Measurements from ENCODE around the gene LHX4. TPM values are rescaled to one million over a fixed set of nuclear protein-coding genes. Genes with fewer than 3 reads are reported as not detected.

The LHX4 gene
- total and polyA plus RNA-seq, 2 of the 8 experiments (the other 6 are each of a cell fraction or from before 2014, with no cell fraction given): 0.85 to 4.9 TPM

- FAIRE-seq (no peak), DNase-seq (ENCODE audit: low read depth in 1 of 2, low spot score in 2 of 2) (no peak)
- H3K27ac ChIP-seq (ENCODE audit: low read depth, low read length): no peak overlapping the region
- CTCF ChIA-PET (ENCODE audit: partially characterized antibody): interaction anchor here (0.8 to 14.4 kb wide), 10 partner anchors 10 to 284 kb away, joined by 3 to 160 read pairs (median 6); no protein-coding TSS in a partner anchor
- WGBS, 2 experiments (ENCODE audit: extremely low coverage in 1 of 2, insufficient coverage in 1 of 2, insufficient read length in 1 of 2, insufficient replicate concordance in 2 of 2, low coverage in 1 of 2, low lambda C conversion rate in 2 of 2, missing lambda C conversion rate in 1 of 2): 87% methylated on average over 5 of the region's 5 CpGs; no CpG with 5 or more reads in 1 of the 2 experiments
- no peak overlapping the region for H2BK120ac ChIP-seq (replicated peaks; ENCODE audit: low read depth, low read length)
- H4K8ac ChIP-seq (ENCODE audit: extremely low read depth, insufficient read depth, low read length): no peak overlapping the region; the same call in 1 of the 2 replicates
- H2AFZ ChIP-seq (ENCODE audit: low read length): no peak overlapping the region
- no peaks in the 10 kb centered on the region for H3K79me1 ChIP-seq (ENCODE audit: low read depth, low read length)
- no peaks in the 10 kb centered on the region for H3K79me2 ChIP-seq (ENCODE audit: control insufficient read depth in 1 of 2, insufficient read depth in 2 of 2, low read length in 2 of 2)
- no peak overlapping the region for H4K5ac ChIP-seq (ENCODE audit: insufficient read length, low read depth, low read length)
- no peaks in the 10 kb centered on the region for H3K9me3 ChIP-seq (ENCODE audit: insufficient read depth in 2 of 2, low read depth in 1 of 2, low read length in 1 of 2)
- H3K4ac ChIP-seq (replicated peaks; ENCODE audit: insufficient read length, low read depth, low read length): no peak overlapping the region
- no peak overlapping the region for H2BK15ac ChIP-seq (ENCODE audit: low read length)
- no peak overlapping the region for H2BK5ac ChIP-seq (ENCODE audit: low read depth, low read length)
- H2AK5ac ChIP-seq (ENCODE audit: low read depth, low read length): no peak overlapping the region
- no peak overlapping the region for H3K4me3 ChIP-seq (ENCODE audit: extremely low read depth in 1 of 4, insufficient read depth in 2 of 4, low read depth in 3 of 4, low read length in 4 of 4)
- no peaks in the 10 kb centered on the region for H3K23me2 ChIP-seq (ENCODE audit: low read depth, low read length)
- H3K23ac ChIP-seq (ENCODE audit: insufficient read length): no peak overlapping the region
- no peaks in the 10 kb centered on the region for H3K27me3 ChIP-seq (replicated peaks in 1 of 4; ENCODE audit: control insufficient read depth in 3 of 4, extremely low read depth in 1 of 4, insufficient read depth in 3 of 4, low read length in 3 of 4)
- H2BK20ac ChIP-seq (ENCODE audit: low read length): no peak overlapping the region
- H3K9ac ChIP-seq (replicated peaks in 1 of 4; ENCODE audit: extremely low read depth in 1 of 4, low read depth in 3 of 4, low read length in 3 of 4): no peak overlapping the region
- no peak overlapping the region for H3K56ac ChIP-seq (replicated peaks; ENCODE audit: insufficient read length, low read depth, low read length)
- H4K91ac ChIP-seq (replicated peaks; ENCODE audit: insufficient read length, low read length): no peak overlapping the region
- POLR2A ChIA-PET (ENCODE audit: partially characterized antibody): interaction anchor here (1.2 to 2.1 kb wide), 3 partner anchors 11 to 28 kb away, joined by 4 to 7 read pairs (median 4); no protein-coding TSS in a partner anchor
- H3K4me1 ChIP-seq (replicated peaks in 1 of 4; ENCODE audit: control insufficient read depth in 3 of 4, insufficient read depth in 4 of 4, low read length in 3 of 4): peaks cover 0 to 1% (median 0%) of the 10 kb centered on the region in 4 experiments; a peak in 1 of 7 replicates
- H3K36me3 ChIP-seq (ENCODE audit: control insufficient read depth in 2 of 4, insufficient read depth in 4 of 4, low read length in 3 of 4): peaks cover 2 to 9% (median 6%) of the 10 kb centered on the region in 4 experiments; a peak in 4 of 8 replicates
- H4K20me1 ChIP-seq (replicated peaks in 1 of 2; ENCODE audit: control insufficient read depth in 1 of 2, insufficient read depth in 2 of 2, low read length in 2 of 2): peaks cover 4 to 9% of the 10 kb centered on the region in 2 experiments
- H2BK12ac ChIP-seq (ENCODE audit: low read depth, low read length): no peak overlapping the region
- H3K18ac ChIP-seq (ENCODE audit: extremely low read depth, low read length): no peak overlapping the region
- no peak overlapping the region for H3K4me2 ChIP-seq (ENCODE audit: insufficient read depth in 1 of 2, low read depth in 2 of 2, low read length in 2 of 2)
- no peak for TF ChIP-seq CBX5 (IDR thresholded peaks at IDR 0.05; ENCODE audit: low read depth, low read length)
- no peak for TF ChIP-seq RXRA (IDR thresholded peaks at IDR 0.05; ENCODE audit: insufficient read depth, low read depth, low read length)
- no peak for TF ChIP-seq EZH2 (IDR thresholded peaks at IDR 0.05; ENCODE audit: low read depth, low read length, severe bottlenecking)
- no peak for TF ChIP-seq RFX5 (IDR thresholded peaks at IDR 0.05; ENCODE audit: borderline replicate concordance, low read depth, low read length)
- no peak for TF ChIP-seq KDM5A (IDR thresholded peaks at IDR 0.05; ENCODE audit: low read length)
- no peak for TF ChIP-seq POLR2AphosphoS5 (IDR thresholded peaks at IDR 0.05; ENCODE audit: low read depth, low read length)
- H3K14ac ChIP-seq (ENCODE audit: insufficient read length): no peak overlapping the region
Observed at GRCh38 chr1:180198611-180199010, 31.5 kb upstream of the LHX4 start.

Measured in H1 (cell line).